ENCODE data around the gene ACTL6A.

The ACTL6A gene

DNA sequence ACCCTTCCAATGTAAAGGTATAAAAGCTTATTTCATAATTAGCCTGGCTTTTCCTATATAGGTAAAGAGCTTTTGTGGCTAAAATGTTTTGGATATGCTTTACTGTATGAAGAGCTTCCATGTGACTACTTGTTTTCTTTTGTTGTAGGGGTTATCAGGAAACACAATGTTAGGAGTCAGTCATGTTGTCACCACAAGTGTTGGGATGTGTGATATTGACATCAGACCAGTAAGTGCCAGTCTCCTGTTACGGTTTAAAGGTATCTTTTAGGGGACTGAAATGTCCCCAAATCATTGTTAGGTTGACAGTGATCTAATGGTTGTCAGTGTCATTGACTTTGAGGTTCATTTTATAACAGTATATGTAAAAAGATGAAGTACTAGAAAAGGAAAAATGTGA lies 18.3 kb downstream of the ACTL6A start:
- ChIA-PET CTCF (interaction anchor here (0.5 to 1.5 kb wide), 4 partner anchors 9 to 1372 kb away, joined by 3 read pairs; no protein-coding TSS in a partner anchor), POLR2A (no interaction called here)
- peaks cover 15 to 77% (median 46%) of the 10 kb centered on the region in 4 experiments for H3K36me3 ChIP-seq (ENCODE audit: control insufficient read depth in 4 of 4, insufficient read depth in 4 of 4, low read length in 3 of 4)
- DNase-seq = no peak
- no peak overlapping the region for H3K4me3 ChIP-seq (ENCODE audit: control insufficient read depth in 1 of 7, extremely low read depth in 1 of 7, insufficient read depth in 4 of 7, low read depth in 2 of 7, low read length in 6 of 7)
- no peak overlapping the region for H3K27ac ChIP-seq (ENCODE audit: insufficient read depth in 1 of 2, low read depth in 1 of 2, low read length in 2 of 2, poor library complexity in 1 of 2, severe bottlenecking in 2 of 2)
- no peaks in the 10 kb centered on the region for H3K27me3 ChIP-seq (replicated peaks in 2 of 5; ENCODE audit: control insufficient read depth in 4 of 5, insufficient read depth in 5 of 5, low read length in 4 of 5)
- WGBS (ENCODE audit: insufficient coverage) = 100% methylated on average over 1 of the region's 1 CpG
- no peaks in the 10 kb centered on the region for H3K9me3 ChIP-seq (ENCODE audit: control extremely low read depth in 1 of 5, control insufficient read depth in 4 of 5, insufficient read depth in 2 of 5, low read depth in 1 of 5, low read length in 4 of 5)
- no peaks in the 10 kb centered on the region for H3K4me1 ChIP-seq (ENCODE audit: control extremely low read depth in 1 of 4, control insufficient read depth in 4 of 4, insufficient read depth in 4 of 4, low read length in 3 of 4)

DNA sequence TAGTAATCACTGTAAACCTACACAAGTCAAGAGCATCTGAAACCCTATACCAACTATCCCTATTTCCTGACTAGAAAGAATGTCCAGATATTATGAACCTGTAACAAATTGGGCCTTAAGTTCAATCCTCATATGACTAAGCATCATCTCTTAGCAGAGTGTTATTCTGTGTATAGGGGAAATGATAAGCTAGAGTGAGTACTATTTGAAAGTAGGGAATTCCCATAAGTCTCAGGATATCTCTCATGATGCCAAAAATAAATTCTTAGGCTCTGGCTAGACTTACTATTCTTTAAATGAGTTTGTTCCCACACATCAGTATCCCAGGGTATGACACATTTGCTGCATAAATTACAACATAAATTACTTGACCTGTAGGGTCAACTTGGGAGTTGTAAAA lies 26.4 kb downstream of the ACTL6A start:
- Histone ChIP-seq H3K36me3 (ENCODE audit: control insufficient read depth in 4 of 4, insufficient read depth in 4 of 4, low read length in 3 of 4) (peaks cover 22 to 83% (median 56%) of the 10 kb centered on the region in 4 experiments), H3K9me3 (ENCODE audit: control extremely low read depth in 1 of 5, control insufficient read depth in 4 of 5, insufficient read depth in 2 of 5, low read depth in 1 of 5, low read length in 4 of 5) (no peaks in the 10 kb centered on the region), H3K27me3 (replicated peaks in 2 of 5; ENCODE audit: control insufficient read depth in 4 of 5, insufficient read depth in 5 of 5, low read length in 4 of 5) (no peaks in the 10 kb centered on the region), H3K4me1 (ENCODE audit: control extremely low read depth in 1 of 4, control insufficient read depth in 4 of 4, insufficient read depth in 4 of 4, low read length in 3 of 4) (no peaks in the 10 kb centered on the region), H3K4me3 (ENCODE audit: control insufficient read depth in 1 of 7, extremely low read depth in 1 of 7, insufficient read depth in 4 of 7, low read depth in 2 of 7, low read length in 6 of 7) (no peak overlapping the region), H3K27ac (ENCODE audit: insufficient read depth in 1 of 2, low read depth in 1 of 2, low read length in 2 of 2, poor library complexity in 1 of 2, severe bottlenecking in 2 of 2) (no peak overlapping the region)
- no peak for DNase-seq
- CTCF ChIA-PET = interaction anchor here (1.6 kb wide), 1 partner anchor 9 kb away, joined by 4 read pairs; no protein-coding TSS in a partner anchor
- POLR2A ChIA-PET = no interaction called here

DNA sequence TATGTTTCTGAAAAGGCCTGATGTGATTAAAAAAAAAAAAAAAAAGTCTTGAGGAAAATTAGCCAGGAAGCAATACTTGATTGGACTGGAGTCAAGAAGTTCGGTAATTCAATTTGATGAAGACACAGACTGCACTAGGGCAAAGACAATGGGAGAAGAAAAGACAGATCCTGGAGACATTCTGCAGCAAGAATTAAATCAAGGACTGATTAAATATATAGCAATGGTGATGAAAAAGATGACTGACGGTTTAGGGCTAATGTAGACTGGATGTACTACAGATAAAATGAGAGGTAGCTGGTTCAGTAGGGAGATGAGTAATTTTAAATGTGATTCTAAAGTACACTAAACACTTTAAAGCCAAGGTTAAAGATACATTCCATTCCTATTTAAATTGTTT lies 27.9 kb downstream of the ACTL6A start:
- no peaks in the 10 kb centered on the region for H3K9me3 ChIP-seq (ENCODE audit: control extremely low read depth in 1 of 5, control insufficient read depth in 4 of 5, insufficient read depth in 2 of 5, low read depth in 1 of 5, low read length in 4 of 5)
- no peak for DNase-seq
- no peak overlapping the region for H3K27ac ChIP-seq (ENCODE audit: insufficient read depth in 1 of 2, low read depth in 1 of 2, low read length in 2 of 2, poor library complexity in 1 of 2, severe bottlenecking in 2 of 2)
- no peaks in the 10 kb centered on the region for H3K27me3 ChIP-seq (replicated peaks in 2 of 5; ENCODE audit: control insufficient read depth in 4 of 5, insufficient read depth in 5 of 5, low read length in 4 of 5)
- CTCF ChIA-PET = interaction anchor here (0.8 kb wide), 1 partner anchor 27 kb away, joined by 3 read pairs; no protein-coding TSS in a partner anchor
- 100% methylated on average over 1 of the region's 2 CpGs for WGBS (ENCODE audit: insufficient coverage)
- peaks cover 20 to 84% (median 53%) of the 10 kb centered on the region in 4 experiments for H3K36me3 ChIP-seq (ENCODE audit: control insufficient read depth in 4 of 4, insufficient read depth in 4 of 4, low read length in 3 of 4)
- H3K4me3 ChIP-seq (ENCODE audit: control insufficient read depth in 1 of 7, extremely low read depth in 1 of 7, insufficient read depth in 4 of 7, low read depth in 2 of 7, low read length in 6 of 7) = no peak overlapping the region
- POLR2A ChIA-PET = interaction anchor here (0.6 kb wide), 1 partner anchor 28 kb away, joined by 3 read pairs; no protein-coding TSS in a partner anchor
- no peaks in the 10 kb centered on the region for H3K4me1 ChIP-seq (ENCODE audit: control extremely low read depth in 1 of 4, control insufficient read depth in 4 of 4, insufficient read depth in 4 of 4, low read length in 3 of 4)

DNA sequence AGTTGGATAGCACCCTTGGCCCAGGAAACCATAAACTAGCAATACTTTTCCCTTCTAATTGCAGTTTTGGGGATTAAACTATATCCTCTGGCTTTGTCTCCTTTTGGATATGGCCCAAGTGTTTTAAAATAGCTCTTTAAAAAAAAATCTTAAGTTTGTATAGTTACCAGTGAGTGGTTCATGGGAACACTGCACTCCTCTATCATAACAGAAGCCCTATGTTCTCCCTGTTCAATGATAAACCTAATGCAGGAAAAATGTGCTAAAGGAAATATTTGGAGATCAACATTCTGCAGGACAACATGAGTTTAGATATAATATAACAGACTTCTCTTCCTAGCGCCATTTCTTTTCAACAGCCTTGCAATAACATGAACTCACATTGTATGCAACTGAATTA lies 28.6 kb downstream of the ACTL6A start:
- no peaks in the 10 kb centered on the region for H3K4me1 ChIP-seq (ENCODE audit: control extremely low read depth in 1 of 4, control insufficient read depth in 4 of 4, insufficient read depth in 4 of 4, low read length in 3 of 4)
- peaks cover 20 to 80% (median 53%) of the 10 kb centered on the region in 4 experiments for H3K36me3 ChIP-seq (ENCODE audit: control insufficient read depth in 4 of 4, insufficient read depth in 4 of 4, low read length in 3 of 4)
- no peak overlapping the region for H3K27ac ChIP-seq (ENCODE audit: insufficient read depth in 1 of 2, low read depth in 1 of 2, low read length in 2 of 2, poor library complexity in 1 of 2, severe bottlenecking in 2 of 2)
- H3K9me3 ChIP-seq (ENCODE audit: control extremely low read depth in 1 of 5, control insufficient read depth in 4 of 5, insufficient read depth in 2 of 5, low read depth in 1 of 5, low read length in 4 of 5) = no peaks in the 10 kb centered on the region
- no peaks in the 10 kb centered on the region for H3K27me3 ChIP-seq (replicated peaks in 2 of 5; ENCODE audit: control insufficient read depth in 4 of 5, insufficient read depth in 5 of 5, low read length in 4 of 5)
- no CpG with 5 or more reads among the region's 1 CpG for WGBS (ENCODE audit: insufficient coverage)
- no peak overlapping the region for H3K4me3 ChIP-seq (ENCODE audit: control insufficient read depth in 1 of 7, extremely low read depth in 1 of 7, insufficient read depth in 4 of 7, low read depth in 2 of 7, low read length in 6 of 7)
- POLR2A ChIA-PET = interaction anchor here (0.6 kb wide), 1 partner anchor 27 kb away, joined by 3 read pairs; no protein-coding TSS in a partner anchor
- no peak for DNase-seq
- CTCF ChIA-PET = interaction anchor here (0.8 kb wide), 1 partner anchor 28 kb away, joined by 3 read pairs; no protein-coding TSS in a partner anchor

DNA sequence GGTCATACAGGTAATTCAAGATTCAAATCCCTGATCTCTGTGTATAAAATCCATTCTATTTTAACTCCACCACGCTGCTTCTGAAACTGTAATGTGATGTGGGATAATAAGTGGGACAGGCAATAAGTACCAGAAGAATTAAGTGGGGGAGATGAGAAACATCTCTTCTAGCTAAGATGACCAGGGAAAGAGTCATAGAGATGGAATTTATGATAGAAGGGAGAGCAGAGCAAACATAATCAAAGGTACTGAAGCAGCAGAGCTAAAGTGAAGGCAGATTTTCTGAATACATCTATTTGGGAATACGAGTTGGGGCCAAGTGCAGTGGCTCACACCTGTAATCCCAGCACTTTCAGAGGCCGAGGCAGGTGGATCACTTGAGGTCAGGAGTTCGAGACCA lies 36.8 kb downstream of the ACTL6A start:
- DNase-seq = no peak
- WGBS (ENCODE audit: insufficient coverage) = 100% methylated on average over 3 of the region's 4 CpGs
- Histone ChIP-seq H3K36me3 (ENCODE audit: control insufficient read depth in 4 of 4, insufficient read depth in 4 of 4, low read length in 3 of 4) (peaks cover 7 to 67% (median 38%) of the 10 kb centered on the region in 4 experiments), H3K9me3 (ENCODE audit: control extremely low read depth in 1 of 5, control insufficient read depth in 4 of 5, insufficient read depth in 2 of 5, low read depth in 1 of 5, low read length in 4 of 5) (no peaks in the 10 kb centered on the region), H3K27me3 (replicated peaks in 2 of 5; ENCODE audit: control insufficient read depth in 4 of 5, insufficient read depth in 5 of 5, low read length in 4 of 5) (no peaks in the 10 kb centered on the region), H3K4me1 (ENCODE audit: control extremely low read depth in 1 of 4, control insufficient read depth in 4 of 4, insufficient read depth in 4 of 4, low read length in 3 of 4) (peaks cover 0 to 10% (median 7%) of the 10 kb centered on the region in 4 experiments), H3K27ac (ENCODE audit: insufficient read depth in 1 of 2, low read depth in 1 of 2, low read length in 2 of 2, poor library complexity in 1 of 2, severe bottlenecking in 2 of 2) (no peak overlapping the region), H3K4me3 (ENCODE audit: control insufficient read depth in 1 of 7, extremely low read depth in 1 of 7, insufficient read depth in 4 of 7, low read depth in 2 of 7, low read length in 6 of 7) (no peak overlapping the region)
- ChIA-PET POLR2A (no interaction called here), CTCF (interaction anchor here (0.8 kb wide), 1 partner anchor 49 kb away, joined by 3 read pairs; no protein-coding TSS in a partner anchor)

DNA sequence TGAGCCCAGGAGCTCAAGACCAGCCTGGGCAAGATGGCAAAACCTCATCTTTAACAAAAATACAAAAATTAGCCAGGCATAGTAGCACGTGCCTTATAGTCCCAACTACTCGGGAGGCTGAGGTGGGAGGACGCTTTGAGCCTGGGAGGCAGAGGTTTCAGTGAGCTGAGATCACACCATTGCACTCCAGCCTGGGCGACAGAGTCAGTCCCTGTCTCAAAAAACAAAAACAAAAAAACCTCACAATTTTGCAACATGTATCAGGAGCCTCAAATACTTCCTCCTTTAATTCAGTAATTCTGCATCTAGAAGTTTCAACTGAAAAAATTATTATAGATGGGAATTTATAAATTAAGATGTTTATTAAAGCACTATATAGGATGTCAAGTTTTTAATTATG lies 40.6 kb downstream of the ACTL6A start:
- Histone ChIP-seq H3K27ac (ENCODE audit: insufficient read depth in 1 of 2, low read depth in 1 of 2, low read length in 2 of 2, poor library complexity in 1 of 2, severe bottlenecking in 2 of 2) (peak overlapping the region; percentile 97 to 99), H3K4me3 (ENCODE audit: control insufficient read depth in 1 of 7, extremely low read depth in 1 of 7, insufficient read depth in 4 of 7, low read depth in 2 of 7, low read length in 6 of 7) (peak overlapping the region in 5 of 7 experiments; percentile 84 to 100 (median 98)), H3K4me1 (ENCODE audit: control extremely low read depth in 1 of 4, control insufficient read depth in 4 of 4, insufficient read depth in 4 of 4, low read length in 3 of 4) (peaks cover 0 to 22% (median 16%) of the 10 kb centered on the region in 4 experiments), H3K27me3 (replicated peaks in 2 of 5; ENCODE audit: control insufficient read depth in 4 of 5, insufficient read depth in 5 of 5, low read length in 4 of 5) (no peaks in the 10 kb centered on the region), H3K9me3 (ENCODE audit: control extremely low read depth in 1 of 5, control insufficient read depth in 4 of 5, insufficient read depth in 2 of 5, low read depth in 1 of 5, low read length in 4 of 5) (no peaks in the 10 kb centered on the region), H3K36me3 (ENCODE audit: control insufficient read depth in 4 of 4, insufficient read depth in 4 of 4, low read length in 3 of 4) (peaks cover 7 to 36% (median 22%) of the 10 kb centered on the region in 4 experiments)
- DNase-seq = no peak
- ChIA-PET POLR2A (interaction anchor here (1.5 kb wide), 1 partner anchor 49 kb away, joined by 4 read pairs; the partner anchor contains the start of gene USP13), CTCF (interaction anchor here (1.4 to 1.8 kb wide), 2 partner anchors 9 to 43 kb away, joined by 5 to 7 read pairs; no protein-coding TSS in a partner anchor)
- 92% methylated on average over 2 of the region's 4 CpGs for WGBS (ENCODE audit: insufficient coverage)

DNA sequence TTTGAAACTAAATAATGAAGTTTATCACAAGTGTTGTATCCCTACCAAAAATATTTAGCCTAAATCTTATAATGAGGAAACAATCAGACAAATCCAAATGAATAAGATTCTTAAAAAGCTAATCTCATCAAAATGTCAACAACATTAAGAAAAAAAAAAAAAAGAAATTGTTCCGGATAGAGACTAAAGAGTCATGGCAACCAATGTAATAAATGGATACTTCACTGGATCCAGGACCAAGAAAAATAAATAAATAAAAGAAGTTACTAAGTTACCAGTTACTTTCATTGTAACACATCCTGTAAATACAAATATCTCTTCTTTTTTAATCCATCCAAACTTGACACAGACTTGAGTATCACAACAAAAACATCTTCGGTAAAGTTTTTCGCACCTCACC lies 41.1 kb downstream of the ACTL6A start:
- ChIA-PET CTCF (interaction anchor here (1.4 to 1.8 kb wide), 2 partner anchors 10 to 43 kb away, joined by 5 to 7 read pairs; no protein-coding TSS in a partner anchor), POLR2A (interaction anchor here (1.3 to 1.5 kb wide), 2 partner anchors 49 to 153 kb away, joined by 3 to 4 read pairs; partner anchors contain the start of genes GNB4 and USP13)
- peak overlapping the region; percentile 97 to 99 for H3K27ac ChIP-seq (ENCODE audit: insufficient read depth in 1 of 2, low read depth in 1 of 2, low read length in 2 of 2, poor library complexity in 1 of 2, severe bottlenecking in 2 of 2)
- no peaks in the 10 kb centered on the region for H3K9me3 ChIP-seq (ENCODE audit: control extremely low read depth in 1 of 5, control insufficient read depth in 4 of 5, insufficient read depth in 2 of 5, low read depth in 1 of 5, low read length in 4 of 5)
- no CpG with 5 or more reads among the region's 3 CpGs for WGBS (ENCODE audit: insufficient coverage)
- peaks cover 0 to 27% (median 18%) of the 10 kb centered on the region in 4 experiments for H3K4me1 ChIP-seq (ENCODE audit: control extremely low read depth in 1 of 4, control insufficient read depth in 4 of 4, insufficient read depth in 4 of 4, low read length in 3 of 4)
- H3K27me3 ChIP-seq (replicated peaks in 2 of 5; ENCODE audit: control insufficient read depth in 4 of 5, insufficient read depth in 5 of 5, low read length in 4 of 5) = no peaks in the 10 kb centered on the region
- DNase-seq = no peak
- H3K4me3 ChIP-seq (ENCODE audit: control insufficient read depth in 1 of 7, extremely low read depth in 1 of 7, insufficient read depth in 4 of 7, low read depth in 2 of 7, low read length in 6 of 7) = peak overlapping the region; percentile 84 to 100 (median 98)
- peaks cover 5 to 31% (median 20%) of the 10 kb centered on the region in 4 experiments for H3K36me3 ChIP-seq (ENCODE audit: control insufficient read depth in 4 of 4, insufficient read depth in 4 of 4, low read length in 3 of 4)

All from common myeloid progenitor, CD34-positive (primary cell).